ENCODE measurements around the gene TTLL13. TPM values are rescaled to one million over a fixed set of nuclear protein-coding genes. Genes with fewer than 3 reads are reported as not detected.
A peak's percentile ranks its signal among the peaks of the same experiment; 100 is the strongest.

Gene TTLL13
- not detected for total RNA-seq

- peaks cover 0 to 14% of the 10 kb centered on the region in 2 donors for H3K4me1 ChIP-seq
- H3K27me3 ChIP-seq: no peaks in the 10 kb centered on the region
- no peaks in the 10 kb centered on the region for H3K36me3 ChIP-seq
- H3K9me3 ChIP-seq: no peaks in the 10 kb centered on the region
- TF ChIP-seq CTCF (IDR thresholded peaks at IDR 0.05): no peak
- peak; percentile 95 for DNase-seq (ENCODE audit: low spot score)
- H3K27ac ChIP-seq: peak within 1 kb of the TSS; percentile 65 to 79
- H3K4me3 ChIP-seq: peak within 1 kb of the TSS; percentile 41 to 63
Observed at GRCh38 chr15:90249203-90249863, at the start of gene TTLL13. Gene TTLL13, plus strand, starts transcription at chr15:90249556. Its CDS starts 1,075 bp downstream, at chr15:90250631.

DNA sequence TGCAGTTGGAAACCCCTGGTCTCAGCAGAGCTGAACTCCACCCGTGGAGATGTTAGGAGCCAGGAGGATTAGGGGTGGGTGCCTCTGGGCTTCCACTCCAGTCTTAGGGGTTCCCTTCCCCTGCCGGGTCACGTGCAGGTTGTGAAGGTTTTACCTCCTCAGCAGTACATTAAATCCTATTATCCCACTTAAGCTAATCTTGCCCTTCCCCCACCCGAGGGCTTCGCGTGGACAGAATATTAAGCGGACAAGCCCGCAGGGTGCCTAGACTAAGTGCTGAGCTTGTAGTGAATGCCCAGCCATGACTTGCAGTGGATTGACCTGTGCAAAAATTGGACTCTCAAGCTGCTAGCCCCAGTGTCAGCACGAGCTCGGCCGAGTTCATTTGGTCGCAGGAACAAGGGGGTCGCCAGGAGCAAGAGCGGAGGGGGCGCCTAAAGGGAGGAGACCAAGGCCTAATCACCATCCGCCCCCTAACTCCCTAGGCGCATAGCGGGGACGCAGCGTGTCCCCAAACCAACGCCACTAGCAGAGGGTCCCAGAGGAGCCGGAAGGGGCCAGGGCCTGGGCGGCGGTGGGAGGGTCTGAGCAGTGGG is 48.7 kb upstream of the TTLL13 start:
- Histone ChIP-seq H3K4me1 (peaks cover 0 to 48% of the 10 kb centered on the region in 2 donors), H3K36me3 (no peaks in the 10 kb centered on the region), H3K27me3 (no peaks in the 10 kb centered on the region), H3K27ac (peak overlapping the region; percentile 54 to 76), H3K9me3 (no peaks in the 10 kb centered on the region), H3K4me3 (peak overlapping the region; percentile 67 to 84)
- no peak for TF ChIP-seq CTCF (IDR thresholded peaks at IDR 0.05)
- no peak for DNase-seq (ENCODE audit: low spot score)

DNA sequence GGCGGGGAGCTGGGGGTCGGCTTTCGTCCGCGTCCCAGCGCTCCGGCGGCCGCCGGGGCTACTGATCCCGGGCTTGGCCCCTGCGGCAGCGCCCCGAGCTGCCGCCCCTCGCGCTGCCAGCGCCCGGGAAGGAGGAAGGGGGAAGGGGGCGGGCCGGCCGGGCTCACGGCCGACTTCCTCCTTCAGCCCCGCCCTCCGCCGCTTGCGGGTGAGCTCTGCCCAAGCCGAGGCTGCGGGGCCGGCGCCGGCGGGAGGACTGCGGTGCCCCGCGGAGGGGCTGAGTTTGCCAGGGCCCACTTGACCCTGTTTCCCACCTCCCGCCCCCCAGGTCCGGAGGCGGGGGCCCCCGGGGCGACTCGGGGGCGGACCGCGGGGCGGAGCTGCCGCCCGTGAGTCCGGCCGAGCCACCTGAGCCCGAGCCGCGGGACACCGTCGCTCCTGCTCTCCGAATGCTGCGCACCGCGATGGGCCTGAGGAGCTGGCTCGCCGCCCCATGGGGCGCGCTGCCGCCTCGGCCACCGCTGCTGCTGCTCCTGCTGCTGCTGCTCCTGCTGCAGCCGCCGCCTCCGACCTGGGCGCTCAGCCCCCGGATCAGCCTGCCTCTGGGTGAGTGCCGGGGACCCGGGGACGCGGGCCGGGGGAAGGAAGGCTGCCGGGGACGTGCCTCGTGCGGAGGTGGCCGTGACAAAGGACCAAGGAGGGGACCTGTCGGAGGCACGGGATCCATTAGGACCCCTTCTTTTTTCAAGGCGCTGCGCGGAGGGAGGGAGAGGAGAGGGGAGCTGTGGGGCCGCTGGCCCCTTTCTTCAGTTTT is 48.0 kb upstream of the TTLL13 start, which contains the start of gene SEMA4B:
Gene SEMA4B (plus strand): TSS at position 201 of the 814 bp plus-strand sequence. CDS start 249 bp downstream, at position 450.
- H3K27ac ChIP-seq: peak within 1 kb of the TSS; percentile 54 to 76
- no peaks in the 10 kb centered on the region for H3K27me3 ChIP-seq

GRCh38 chr15:90201944-90202375 is 47.4 kb upstream of the TTLL13 start:
- H3K27me3 ChIP-seq: no peaks in the 10 kb centered on the region
- DNase-seq (ENCODE audit: low spot score): no peak
- H3K9me3 ChIP-seq: no peaks in the 10 kb centered on the region
- no peaks in the 10 kb centered on the region for H3K36me3 ChIP-seq
- H3K4me3 ChIP-seq: peak overlapping the region; percentile 67 to 84
- TF ChIP-seq CTCF (IDR thresholded peaks at IDR 0.05): no peak
- H3K27ac ChIP-seq: peak overlapping the region; percentile 54 to 76
- H3K4me1 ChIP-seq: peaks cover 0 to 61% of the 10 kb centered on the region in 2 donors

More for the DNA sequence above, 48.0 kb upstream of the TTLL13 start, which contains the start of gene SEMA4B:
- Histone ChIP-seq H3K4me1 (peaks cover 0 to 55% of the 10 kb centered on the region in 2 donors), H3K36me3 (no peaks in the 10 kb centered on the region), H3K4me3 (peak within 1 kb of the TSS; percentile 67 to 84), H3K9me3 (no peaks in the 10 kb centered on the region)
- peak in 1 of 2 donors; percentile 33 for TF ChIP-seq CTCF (IDR thresholded peaks at IDR 0.05)
- DNase-seq (ENCODE audit: low spot score): no peak

- Histone ChIP-seq H3K27me3 (no peaks in the 10 kb centered on the region), H3K4me1 (peaks cover 0 to 68% of the 10 kb centered on the region in 2 donors), H3K4me3 (no peak overlapping the region), H3K36me3 (no peaks in the 10 kb centered on the region), H3K27ac (no peak overlapping the region), H3K9me3 (no peaks in the 10 kb centered on the region)
- TF ChIP-seq CTCF (IDR thresholded peaks at IDR 0.05): no peak
- DNase-seq (ENCODE audit: low spot score): no peak
Observed at GRCh38 chr15:90202929-90203328, 46.4 kb upstream of the TTLL13 start.

Data from right atrium auricular region (tissue), 2 donors.